ENCODE measurements around the gene TTC9C.
"Not testable (repeated sequence)": the region's sequence is repeated elsewhere in the genome, so short reads cannot be mapped to it uniquely, and the experiment has no call there.

- TF ChIP-seq CTCF, POLR2A (IDR thresholded peaks at IDR 0.05): not testable (repeated sequence)
These were observed 24.4 kb upstream of the TTC9C start for GRCh38 chr11:62703921-62704320.
